H1 (cell line): Measurements from ENCODE around the gene RPL39L. TPM values are rescaled to one million over a fixed set of nuclear protein-coding genes. Genes with fewer than 3 reads are reported as not detected.

Experiments
- CTCF ChIA-PET: fragments of 300-600 bp; sonication (Branson Sonifier 250); formaldehyde crosslinking; loops from one replicate; lab custom pipeline; 2021; ENCODE audit not compliant: partially characterized antibody; lab: Charles Lee
- POLR2A ChIA-PET: fragments of 300-600 bp; sonication (Branson Sonifier 250); formaldehyde crosslinking; loops from one replicate; lab custom pipeline; 2021; ENCODE audit warnings: inconsistent platforms; ENCODE audit not compliant: partially characterized antibody; lab: Charles Lee
- DNase-seq, 2 experiments: peaks; one replicate each; pipeline versions ENCODE4 v3.0.0 to v3.0.0-alpha.2; 2010 to 2022; ENCODE audit warnings: low spot score in 2 of 2, low read depth in 1 of 2, mixed read lengths in 1 of 2
- FAIRE-seq: peaks from 2 replicates; lab custom pipeline; 2011; peaks lifted over from hg19 to GRCh38; lab: Jason Lieb, UNC
- H2AFZ ChIP-seq: 2 replicates; pipeline ENCODE4 v1.8.1; 2012; ENCODE audit warnings: low read length, inconsistent platforms
- H2AK5ac ChIP-seq: 2 replicates; pipeline ENCODE4 v1.6.1; 2013; ENCODE audit warnings: low read depth, low read length
- H2BK120ac ChIP-seq: replicated peaks from 2 replicates; pipeline ENCODE3; 2013; ENCODE audit warnings: low read depth, low read length, inconsistent platforms
- H2BK12ac ChIP-seq: 2 replicates; pipeline ENCODE4 v1.6.1; 2013; ENCODE audit warnings: low read depth, low read length
- H2BK15ac ChIP-seq: 2 replicates; pipeline ENCODE4 v1.6.1; 2013; ENCODE audit warnings: low read length
- H2BK20ac ChIP-seq: 2 replicates; pipeline ENCODE4 v1.6.1; 2013; ENCODE audit warnings: low read length
- H2BK5ac ChIP-seq: 2 replicates; pipeline ENCODE4 v1.6.1; 2013; ENCODE audit warnings: low read depth, low read length
- H3K14ac ChIP-seq: 2 replicates; pipeline ENCODE4 v1.6.1; 2013; ENCODE audit warnings: inconsistent platforms; ENCODE audit not compliant: insufficient read length
- H3K18ac ChIP-seq: 2 replicates; pipeline ENCODE4 v1.6.1; 2013; ENCODE audit warnings: low read length; ENCODE audit errors: extremely low read depth
- H3K23ac ChIP-seq: 2 replicates; pipeline ENCODE4 v1.6.1; 2013; ENCODE audit warnings: inconsistent platforms; ENCODE audit not compliant: insufficient read length
- H3K23me2 ChIP-seq: 2 replicates; pipeline ENCODE4 v1.6.1; 2013; ENCODE audit warnings: low read depth, low read length
- H3K27ac ChIP-seq: 2 replicates; pipeline ENCODE4 v1.6.1; 2011; ENCODE audit warnings: low read depth, low read length, inconsistent platforms
- H3K27me3 ChIP-seq, 4 experiments: replicated peaks in 1 of 4; 1 replicate in 1 of 4; 2 replicates in 3 of 4; pipeline versions ENCODE4 v1.6.1 to v1.8.1; 2011 to 2013; ENCODE audit warnings: low read length in 3 of 4, mild to moderate bottlenecking in 3 of 4, inconsistent platforms in 2 of 4, mixed read lengths in 2 of 4, moderate library complexity in 1 of 4; ENCODE audit not compliant: control insufficient read depth in 3 of 4, insufficient read depth in 3 of 4; ENCODE audit errors: extremely low read depth in 1 of 4
- H3K36me3 ChIP-seq, 4 experiments: 2 replicates each; pipeline versions ENCODE4 v1.6.1 to v1.8.1; 2011 to 2013; ENCODE audit warnings: mild to moderate bottlenecking in 4 of 4, low read length in 3 of 4, moderate library complexity in 2 of 4, control low read depth in 1 of 4, inconsistent platforms in 1 of 4; ENCODE audit not compliant: insufficient read depth in 4 of 4, control insufficient read depth in 2 of 4
- H3K4ac ChIP-seq: replicated peaks from 2 replicates; pipeline ENCODE3; 2013; ENCODE audit warnings: low read length, low read depth, mixed read lengths, inconsistent platforms; ENCODE audit not compliant: insufficient read length
- H3K4me1 ChIP-seq, 4 experiments: replicated peaks in 1 of 4; 1 replicate in 1 of 4; 2 replicates in 3 of 4; pipeline versions ENCODE4 v1.6.1 to v1.8.1; 2011 to 2013; ENCODE audit warnings: low read length in 3 of 4, inconsistent platforms in 2 of 4, mixed read lengths in 1 of 4; ENCODE audit not compliant: insufficient read depth in 4 of 4, control insufficient read depth in 3 of 4
- H3K4me2 ChIP-seq, 2 experiments: 2 replicates each; pipeline versions ENCODE4 v1.6.1 to v1.8.1; 2011 to 2013; ENCODE audit warnings: low read depth in 2 of 2, low read length in 2 of 2, control low read depth in 1 of 2, inconsistent platforms in 1 of 2, mild to moderate bottlenecking in 1 of 2; ENCODE audit not compliant: insufficient read depth in 1 of 2
- H3K4me3 ChIP-seq, 4 experiments: fragments of 200-600, 300-600 bp in 1 of 4; sonication (generic), shearing (Covaris generic), sonication (Bioruptor Twin) in 1 of 4; 2 replicates each; pipeline versions ENCODE4 v1.5.1 to v1.8.1; 2011 to 2016; ENCODE audit warnings: low read length in 4 of 4, low read depth in 3 of 4, control low read depth in 2 of 4, inconsistent platforms in 2 of 4, mild to moderate bottlenecking in 2 of 4, mixed read lengths in 1 of 4, moderate library complexity in 1 of 4; ENCODE audit not compliant: insufficient read depth in 2 of 4; ENCODE audit errors: extremely low read depth in 1 of 4
- H3K56ac ChIP-seq: replicated peaks from 2 replicates; pipeline ENCODE3; 2013; ENCODE audit warnings: low read depth, mild to moderate bottlenecking, mixed read lengths, low read length, inconsistent platforms; ENCODE audit not compliant: insufficient read length
- H3K79me1 ChIP-seq: 2 replicates; pipeline ENCODE4 v1.6.1; 2013; ENCODE audit warnings: low read depth, low read length, control low read depth
- H3K79me2 ChIP-seq, 2 experiments: 2 replicates each; pipeline versions ENCODE4 v1.6.1 to v1.8.1; 2012 to 2013; ENCODE audit warnings: low read length in 2 of 2, mild to moderate bottlenecking in 2 of 2, inconsistent platforms in 1 of 2; ENCODE audit not compliant: insufficient read depth in 2 of 2, control insufficient read depth in 1 of 2
- H3K9ac ChIP-seq, 4 experiments: replicated peaks in 1 of 4; 1 replicate in 1 of 4; 2 replicates in 3 of 4; pipeline versions ENCODE4 v1.6.1 to v1.8.1; 2011 to 2013; ENCODE audit warnings: low read depth in 3 of 4, low read length in 3 of 4, control low read depth in 2 of 4, mild to moderate bottlenecking in 2 of 4, moderate library complexity in 2 of 4, inconsistent platforms in 1 of 4; ENCODE audit errors: extremely low read depth in 1 of 4
- H3K9me3 ChIP-seq, 2 experiments: 2 replicates each; pipeline versions ENCODE4 v1.6.1 to v1.8.1; 2012 to 2013; ENCODE audit warnings: mild to moderate bottlenecking in 2 of 2, moderate library complexity in 2 of 2, control low read depth in 1 of 2, inconsistent platforms in 1 of 2, low read depth in 1 of 2, low read length in 1 of 2, mixed read lengths in 1 of 2; ENCODE audit not compliant: insufficient read depth in 2 of 2
- H4K20me1 ChIP-seq, 2 experiments: replicated peaks in 1 of 2; 2 replicates each; pipeline versions ENCODE3 to v1.8.1; 2011 to 2013; ENCODE audit warnings: inconsistent platforms in 2 of 2, low read length in 2 of 2, mild to moderate bottlenecking in 1 of 2; ENCODE audit not compliant: insufficient read depth in 2 of 2, control insufficient read depth in 1 of 2
- H4K5ac ChIP-seq: 2 replicates; pipeline ENCODE4 v1.6.1; 2013; ENCODE audit warnings: low read length, low read depth, mixed read lengths, inconsistent platforms; ENCODE audit not compliant: insufficient read length
- H4K8ac ChIP-seq: 2 replicates; pipeline ENCODE4 v1.8.0; 2013; ENCODE audit warnings: mild to moderate bottlenecking, moderate library complexity, low read length, inconsistent platforms; ENCODE audit not compliant: insufficient read depth; ENCODE audit errors: extremely low read depth
- H4K91ac ChIP-seq: replicated peaks from 2 replicates; pipeline ENCODE3; 2013; ENCODE audit warnings: low read length, mixed read lengths, inconsistent platforms; ENCODE audit not compliant: insufficient read length
- ASH2L ChIP-seq: fragments of 200-600, 300-600 bp; sonication (generic); IDR thresholded peaks from one replicate; pipeline ENCODE4 v1.7.1; 2017; ENCODE audit warnings: low read length
- CREB1 ChIP-seq: IDR thresholded peaks from 2 replicates; pipeline ENCODE4 v1.6.1; 2012; ENCODE audit warnings: inconsistent platforms
- CTBP2 ChIP-seq: IDR thresholded peaks from 2 replicates; pipeline ENCODE4 v1.7.0; 2011; ENCODE audit warnings: borderline replicate concordance, mild to moderate bottlenecking, moderate library complexity, mixed read lengths, low read length; ENCODE audit not compliant: insufficient read depth, insufficient read length
- EGR1 ChIP-seq: IDR thresholded peaks from 2 replicates; pipeline ENCODE4 v1.6.1; 2011; ENCODE audit warnings: low read depth, low read length, borderline replicate concordance
- FOSL1 ChIP-seq: IDR thresholded peaks from 2 replicates; pipeline ENCODE4 v1.6.1; 2011; ENCODE audit warnings: mild to moderate bottlenecking, low read depth, low read length, moderate library complexity; ENCODE audit not compliant: insufficient read depth
- KDM1A ChIP-seq: fragments of 200-600, 300-600 bp; sonication (generic); IDR thresholded peaks from 2 replicates; pipeline ENCODE4 v1.7.1; 2016; ENCODE audit warnings: mild to moderate bottlenecking, low read length, borderline replicate concordance
- POU5F1 ChIP-seq: IDR thresholded peaks from 2 replicates; pipeline ENCODE4 v1.6.1; 2011; ENCODE audit warnings: low read depth, mild to moderate bottlenecking, low read length, moderate library complexity
- RFX5 ChIP-seq: IDR thresholded peaks from 2 replicates; pipeline ENCODE4 v1.6.1; 2011; ENCODE audit warnings: low read depth, low read length, improper control_type of control experiment, borderline replicate concordance
- SIRT6 ChIP-seq: IDR thresholded peaks from one replicate; pipeline ENCODE4 v1.7.1; 2012; ENCODE audit warnings: low read length, inconsistent platforms
- SP4 ChIP-seq: IDR thresholded peaks from 2 replicates; pipeline ENCODE4 v1.6.1; 2012; ENCODE audit warnings: low read length, inconsistent platforms
- SUZ12 ChIP-seq: fragments of 200-600 bp; sonication (generic); IDR thresholded peaks from 2 replicates; pipeline ENCODE4 v1.6.1; 2012; ENCODE audit warnings: mild to moderate bottlenecking, inconsistent platforms, low read length, moderate library complexity, mixed read lengths
- TAF1 ChIP-seq: IDR thresholded peaks from 2 replicates; pipeline ENCODE4 v1.6.1; 2011; ENCODE audit warnings: mild to moderate bottlenecking, low read depth, low read length
- TEAD4 ChIP-seq: IDR thresholded peaks from 2 replicates; pipeline ENCODE4 v1.6.1; 2012; ENCODE audit warnings: low read depth, low read length, inconsistent platforms, mixed read lengths
- WGBS, 2 experiments: shearing (Covaris generic) in 1 of 2; methylation state at CpG; one replicate each; pipeline versions ENCODE4 v1.1.6 to v1.1.7; 2013 to 2015; ENCODE audit warnings: low lambda C conversion rate in 2 of 2, mixed read lengths in 2 of 2, inconsistent platforms in 1 of 2, low coverage in 1 of 2, missing lambda C conversion rate in 1 of 2; ENCODE audit not compliant: insufficient replicate concordance in 2 of 2, insufficient coverage in 1 of 2, insufficient read length in 1 of 2; ENCODE audit errors: extremely low coverage in 1 of 2, missing lambda C conversion rate in 1 of 2; 5-methylcytosine and 5-hydroxymethylcytosine counted together
- polyA plus RNA-seq, 7 experiments: library from polyadenylated mRNA; depleted of rRNA in 3 of 7; stranded (reverse) in 5 of 7; unstranded in 2 of 7; fragments of >200 nt in 5 of 7; fragments of 200-250 nt in 2 of 7; gene quantifications; 1 replicate in 5 of 7; 2 replicates in 1 of 7; 4 replicates in 1 of 7; pipeline versions ENCODE4 v1.2.1 to v1.2.3, GENCODE V29; 2011 to 2013; ENCODE audit warnings: missing spikeins in 2 of 7, mixed read lengths in 2 of 7
- total RNA-seq: library from RNA; stranded (reverse); fragmentation: NEBNext Ultra II Directional; extraction: Animal tissue kit (Norgen Biotek cat#: 25700); gene quantifications from 2 replicates; pipeline ENCODE4 v1.2.1, GENCODE V29; 2021
- TF ChIP-seq, protein P1 (sequence below): IDR thresholded peaks from 2 replicates; pipeline ENCODE4 v1.6.1; 2011; ENCODE audit warnings: low read length, improper control_type of control experiment

Gene RPL39L
- total and polyA plus RNA-seq, 2 of the 8 experiments (the other 6 are each of a cell fraction or from before 2014, with no cell fraction given), result 51.8 to 67.7 TPM

DNA sequence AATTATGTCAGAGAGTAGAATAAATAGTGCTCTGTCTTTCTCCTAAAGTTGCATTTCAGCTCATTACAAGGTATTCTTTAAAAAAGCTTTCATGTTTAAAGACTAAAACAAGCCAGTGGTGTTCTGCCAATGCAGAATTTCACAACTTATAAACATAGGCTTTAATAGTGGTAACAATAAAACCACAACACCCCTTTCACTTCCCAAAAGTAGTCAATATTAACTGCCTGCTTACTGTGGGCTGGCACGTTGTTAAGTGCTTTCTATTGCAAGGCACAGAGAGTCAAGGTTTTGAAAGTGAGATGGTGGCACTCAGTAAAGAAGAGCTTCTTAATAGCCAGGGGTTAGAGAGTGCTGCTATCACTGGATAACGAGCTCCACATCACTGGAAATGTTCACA, 49.6 kb upstream of the RPL39L start:
- FAIRE-seq (no peak), DNase-seq (no peak)
- Histone ChIP-seq H4K20me1 (no peaks in the 10 kb centered on the region), H3K4me1 (peaks cover 4 to 23% (median 22%) of the 10 kb centered on the region in 4 experiments), H3K79me2 (no peaks in the 10 kb centered on the region), H3K36me3 (no peaks in the 10 kb centered on the region), H3K9me3 (no peaks in the 10 kb centered on the region; a peak in 2 of 4 replicates), H2BK12ac (no peak overlapping the region; the same call in 1 of the 2 replicates), H2AK5ac (no peak overlapping the region), H4K91ac (no peak overlapping the region), H4K8ac (no peak overlapping the region), H4K5ac (no peak overlapping the region), H3K4ac (no peak overlapping the region), H3K18ac (no peak overlapping the region), H3K23me2 (no peaks in the 10 kb centered on the region), H3K27me3 (no peaks in the 10 kb centered on the region; a peak in 1 of 7 replicates), H3K79me1 (no peaks in the 10 kb centered on the region), H3K27ac (no peak overlapping the region), H2BK15ac (0 out of 2 replicates have a peak overlapping the region, but pooled peaks have one; percentile 25), H2AFZ (no peak overlapping the region), H2BK5ac (no peak overlapping the region), H3K9ac (no peak overlapping the region), H2BK20ac (no peak overlapping the region), H2BK120ac (no peak overlapping the region), H3K4me3 (no peak overlapping the region), H3K4me2 (no peak overlapping the region), H3K56ac (no peak overlapping the region), H3K14ac (no peak overlapping the region), H3K23ac (no peak overlapping the region)
- 83% methylated on average over 2 of the region's 2 CpGs; no CpG with 5 or more reads in 1 of the 2 experiments for WGBS, 2 experiments
- CTCF ChIA-PET, result interaction anchor here (1.3 kb wide), 1 partner anchor 121 kb away, joined by 3 read pairs; no protein-coding TSS in a partner anchor
- POLR2A ChIA-PET, result no interaction called here
- TF ChIP-seq CREB1, result no peak
- TF ChIP-seq SUZ12, result no peak
- no peak for TF ChIP-seq POU5F1
- TF ChIP-seq TAF1, result no peak
- TF ChIP-seq RFX5, result no peak
- TF ChIP-seq, protein P1, sequence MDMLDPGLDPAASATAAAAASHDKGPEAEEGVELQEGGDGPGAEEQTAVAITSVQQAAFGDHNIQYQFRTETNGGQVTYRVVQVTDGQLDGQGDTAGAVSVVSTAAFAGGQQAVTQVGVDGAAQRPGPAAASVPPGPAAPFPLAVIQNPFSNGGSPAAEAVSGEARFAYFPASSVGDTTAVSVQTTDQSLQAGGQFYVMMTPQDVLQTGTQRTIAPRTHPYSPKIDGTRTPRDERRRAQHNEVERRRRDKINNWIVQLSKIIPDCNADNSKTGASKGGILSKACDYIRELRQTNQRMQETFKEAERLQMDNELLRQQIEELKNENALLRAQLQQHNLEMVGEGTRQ, result no peak
- no peak for TF ChIP-seq FOSL1
- no peak for TF ChIP-seq KDM1A
- no peak for TF ChIP-seq TEAD4
- TF ChIP-seq ASH2L, result no peak
- no peak for TF ChIP-seq CTBP2
- no peak for TF ChIP-seq SP4
- TF ChIP-seq EGR1, result no peak
- no peak for TF ChIP-seq SIRT6
